ENCODE measurements around the gene KRTAP5-10. TPM values are rescaled to one million over a fixed set of nuclear protein-coding genes. Genes with fewer than 3 reads are reported as not detected.
"Not testable (repeated sequence)": the region's sequence is repeated elsewhere in the genome, so short reads cannot be mapped to it uniquely, and the experiment has no call there.

Gene KRTAP5-10
- total and polyA plus RNA-seq, 2 of the 8 experiments (the other 6 are each of a cell fraction or from before 2014, with no cell fraction given) = 0.12 TPM; not detected in 1

DNA sequence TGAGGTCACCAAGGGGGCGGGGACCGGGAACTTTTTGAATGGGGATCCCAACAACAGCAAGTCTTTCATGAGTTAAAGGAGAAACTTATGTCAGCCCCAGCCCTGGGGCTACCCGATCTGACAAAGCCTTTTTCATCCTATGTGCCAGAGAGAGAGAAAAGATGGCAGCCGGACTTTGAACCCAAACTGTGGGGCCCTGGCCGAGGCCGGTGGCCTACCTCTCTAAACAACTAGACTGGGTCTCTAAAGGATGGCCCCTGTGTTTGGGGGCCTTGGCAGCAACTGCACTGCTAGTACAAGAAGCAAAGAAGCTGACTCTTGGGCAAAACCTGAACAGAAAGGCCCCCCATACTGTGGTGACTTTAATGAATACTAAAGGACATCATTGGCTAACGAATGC lies 48.6 kb downstream of the KRTAP5-10 start:
- H3K27ac ChIP-seq (ENCODE audit: low read depth, low read length); H2BK15ac ChIP-seq (ENCODE audit: low read length); CTCF ChIA-PET (ENCODE audit: partially characterized antibody); H3K23me2 ChIP-seq (ENCODE audit: low read depth, low read length); H2BK120ac ChIP-seq (replicated peaks; ENCODE audit: low read depth, low read length); H3K79me2 ChIP-seq (ENCODE audit: control insufficient read depth in 1 of 2, insufficient read depth in 2 of 2, low read length in 2 of 2); H3K4me3 ChIP-seq (ENCODE audit: extremely low read depth in 1 of 4, insufficient read depth in 2 of 4, low read depth in 3 of 4, low read length in 4 of 4); POLR2A ChIA-PET (ENCODE audit: partially characterized antibody); H3K4ac ChIP-seq (replicated peaks; ENCODE audit: insufficient read length, low read depth, low read length); H3K4me2 ChIP-seq (ENCODE audit: insufficient read depth in 1 of 2, low read depth in 2 of 2, low read length in 2 of 2); H2AFZ ChIP-seq (ENCODE audit: low read length); H3K9me3 ChIP-seq (ENCODE audit: insufficient read depth in 2 of 2, low read depth in 1 of 2, low read length in 1 of 2); H4K91ac ChIP-seq (replicated peaks; ENCODE audit: insufficient read length, low read length); H2AK5ac ChIP-seq (ENCODE audit: low read depth, low read length); H4K5ac ChIP-seq (ENCODE audit: insufficient read length, low read depth, low read length); H2BK12ac ChIP-seq (ENCODE audit: low read depth, low read length); H3K14ac ChIP-seq (ENCODE audit: insufficient read length); H4K20me1 ChIP-seq (replicated peaks in 1 of 2; ENCODE audit: control insufficient read depth in 1 of 2, insufficient read depth in 2 of 2, low read length in 2 of 2); H3K79me1 ChIP-seq (ENCODE audit: low read depth, low read length); H2BK20ac ChIP-seq (ENCODE audit: low read length); H3K27me3 ChIP-seq (replicated peaks in 1 of 4; ENCODE audit: control insufficient read depth in 3 of 4, extremely low read depth in 1 of 4, insufficient read depth in 3 of 4, low read length in 3 of 4); H3K9ac ChIP-seq (replicated peaks in 1 of 4; ENCODE audit: extremely low read depth in 1 of 4, low read depth in 3 of 4, low read length in 3 of 4); H3K56ac ChIP-seq (replicated peaks; ENCODE audit: insufficient read length, low read depth, low read length); H2BK5ac ChIP-seq (ENCODE audit: low read depth, low read length); H3K23ac ChIP-seq (ENCODE audit: insufficient read length); H3K36me3 ChIP-seq (ENCODE audit: control insufficient read depth in 2 of 4, insufficient read depth in 4 of 4, low read length in 3 of 4); H4K8ac ChIP-seq (ENCODE audit: extremely low read depth, insufficient read depth, low read length); H3K4me1 ChIP-seq (replicated peaks in 1 of 4; ENCODE audit: control insufficient read depth in 3 of 4, insufficient read depth in 4 of 4, low read length in 3 of 4); H3K18ac ChIP-seq (ENCODE audit: extremely low read depth, low read length); DNase-seq (ENCODE audit: low read depth in 1 of 2, low spot score in 2 of 2); FAIRE-seq: not testable (repeated sequence)
- 89% methylated on average over 6 of the region's 7 CpGs; no CpG with 5 or more reads in 1 of the 2 experiments for WGBS, 2 experiments (ENCODE audit: extremely low coverage in 1 of 2, insufficient coverage in 1 of 2, insufficient read length in 1 of 2, insufficient replicate concordance in 2 of 2, low coverage in 1 of 2, low lambda C conversion rate in 2 of 2, missing lambda C conversion rate in 1 of 2)

DNA sequence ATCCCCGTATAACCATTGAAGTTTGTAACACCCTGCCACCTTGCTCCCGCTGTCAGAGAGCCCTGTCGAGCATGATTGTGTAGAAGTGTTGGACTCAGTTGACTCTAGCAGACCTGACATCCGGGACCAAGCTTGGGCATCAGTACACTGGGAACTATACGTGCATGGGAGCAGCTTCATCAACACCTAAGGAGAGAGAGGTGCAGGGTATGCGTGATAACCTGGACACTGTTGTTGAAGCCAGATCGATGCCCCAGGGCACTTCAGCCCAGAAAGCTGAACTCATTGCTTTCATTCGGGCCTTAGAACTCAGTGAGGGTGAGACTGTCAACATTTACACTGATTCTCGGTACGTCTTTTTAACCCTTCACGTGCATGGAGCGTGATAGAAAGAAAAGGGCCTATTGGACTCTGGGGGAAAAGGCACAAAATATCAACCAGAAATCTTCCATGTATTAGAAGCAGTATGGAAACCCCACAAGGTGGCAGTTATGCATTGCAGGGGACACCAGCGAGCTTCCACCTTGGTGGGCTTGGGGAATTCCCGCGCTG lies 49.1 kb downstream of the KRTAP5-10 start:
- H2BK5ac ChIP-seq (ENCODE audit: low read depth, low read length); H3K23ac ChIP-seq (ENCODE audit: insufficient read length): not testable (repeated sequence)
- 77% methylated on average over 14 of the region's 15 CpGs; no CpG with 5 or more reads in 1 of the 2 experiments for WGBS, 2 experiments (ENCODE audit: extremely low coverage in 1 of 2, insufficient coverage in 1 of 2, insufficient read length in 1 of 2, insufficient replicate concordance in 2 of 2, low coverage in 1 of 2, low lambda C conversion rate in 2 of 2, missing lambda C conversion rate in 1 of 2)

More for the DNA sequence above, 49.1 kb downstream of the KRTAP5-10 start:
- FAIRE-seq; H3K79me1 ChIP-seq (ENCODE audit: low read depth, low read length); CTCF ChIA-PET (ENCODE audit: partially characterized antibody); H3K9me3 ChIP-seq (ENCODE audit: insufficient read depth in 2 of 2, low read depth in 1 of 2, low read length in 1 of 2); H3K23me2 ChIP-seq (ENCODE audit: low read depth, low read length); H3K36me3 ChIP-seq (ENCODE audit: control insufficient read depth in 2 of 4, insufficient read depth in 4 of 4, low read length in 3 of 4); H2AK5ac ChIP-seq (ENCODE audit: low read depth, low read length); H2BK12ac ChIP-seq (ENCODE audit: low read depth, low read length); H2BK15ac ChIP-seq (ENCODE audit: low read length); H3K4me1 ChIP-seq (replicated peaks in 1 of 4; ENCODE audit: control insufficient read depth in 3 of 4, insufficient read depth in 4 of 4, low read length in 3 of 4); H3K56ac ChIP-seq (replicated peaks; ENCODE audit: insufficient read length, low read depth, low read length); H3K4me2 ChIP-seq (ENCODE audit: insufficient read depth in 1 of 2, low read depth in 2 of 2, low read length in 2 of 2); H3K9ac ChIP-seq (replicated peaks in 1 of 4; ENCODE audit: extremely low read depth in 1 of 4, low read depth in 3 of 4, low read length in 3 of 4); H4K8ac ChIP-seq (ENCODE audit: extremely low read depth, insufficient read depth, low read length); H3K79me2 ChIP-seq (ENCODE audit: control insufficient read depth in 1 of 2, insufficient read depth in 2 of 2, low read length in 2 of 2); POLR2A ChIA-PET (ENCODE audit: partially characterized antibody); H4K91ac ChIP-seq (replicated peaks; ENCODE audit: insufficient read length, low read length); H4K20me1 ChIP-seq (replicated peaks in 1 of 2; ENCODE audit: control insufficient read depth in 1 of 2, insufficient read depth in 2 of 2, low read length in 2 of 2); DNase-seq (ENCODE audit: low read depth in 1 of 2, low spot score in 2 of 2); H2AFZ ChIP-seq (ENCODE audit: low read length); H3K27me3 ChIP-seq (replicated peaks in 1 of 4; ENCODE audit: control insufficient read depth in 3 of 4, extremely low read depth in 1 of 4, insufficient read depth in 3 of 4, low read length in 3 of 4); H3K18ac ChIP-seq (ENCODE audit: extremely low read depth, low read length); H3K4me3 ChIP-seq (ENCODE audit: extremely low read depth in 1 of 4, insufficient read depth in 2 of 4, low read depth in 3 of 4, low read length in 4 of 4); H3K4ac ChIP-seq (replicated peaks; ENCODE audit: insufficient read length, low read depth, low read length); H2BK120ac ChIP-seq (replicated peaks; ENCODE audit: low read depth, low read length); H2BK20ac ChIP-seq (ENCODE audit: low read length); H4K5ac ChIP-seq (ENCODE audit: insufficient read length, low read depth, low read length); H3K14ac ChIP-seq (ENCODE audit: insufficient read length); H3K27ac ChIP-seq (ENCODE audit: low read depth, low read length): not testable (repeated sequence)
